HG02571 (cell line): ENCODE data around the gene TPST1.
"Not testable (repeated sequence)": the region's sequence is repeated elsewhere in the genome, so short reads cannot be mapped to it uniquely, and the experiment has no call there.

ENCODE experiments used
- ATAC-seq: cut with Tn5 transposase; IDR thresholded peaks from one replicate; pipeline ENCODE4 v1.9.1; 2021; ENCODE audit warnings: mild to moderate bottlenecking, moderate library complexity; ENCODE audit not compliant: unreplicated experiment

Gene TPST1

DNA sequence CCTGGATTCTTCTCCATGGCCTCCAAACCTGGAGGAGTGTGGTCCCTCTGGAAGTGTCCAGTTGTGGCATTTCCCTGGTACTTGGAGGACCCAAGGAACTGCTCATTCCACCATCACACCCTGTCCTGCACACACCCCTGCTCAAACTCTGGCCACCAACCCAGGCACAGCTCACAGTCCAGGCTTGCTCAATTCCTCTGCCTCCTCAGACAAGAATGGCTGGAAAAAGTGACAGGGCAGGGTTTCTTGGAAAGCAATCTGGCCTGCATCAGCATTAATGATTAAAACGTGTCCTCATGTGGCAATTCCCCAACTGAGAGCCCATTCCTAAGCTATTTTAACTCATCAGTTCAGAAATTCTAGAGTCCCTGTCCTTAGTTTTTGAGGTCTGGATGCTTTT is 17.2 kb upstream of the TPST1 start:
- ATAC-seq = no peak

DNA sequence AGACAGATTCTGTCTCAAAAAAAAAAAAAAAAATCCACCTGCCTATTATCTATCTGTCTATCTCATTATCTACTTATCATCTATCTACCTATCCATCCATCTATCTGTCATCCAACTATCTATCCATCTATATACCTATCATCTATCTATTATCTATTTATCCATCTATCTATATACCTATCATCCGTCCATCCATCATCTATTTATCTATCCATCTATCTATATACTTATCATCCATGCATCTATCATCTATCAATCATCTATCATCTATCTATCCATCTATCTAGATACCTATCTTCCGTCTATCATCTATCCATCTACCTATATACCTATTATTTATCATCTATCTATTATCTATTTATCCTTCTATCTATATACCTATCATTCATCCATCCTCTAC is 16.5 kb upstream of the TPST1 start:
- no peak for ATAC-seq

GRCh38 chr7:66189695-66190503 is 15.2 kb upstream of the TPST1 start:
- ATAC-seq = no peak

DNA sequence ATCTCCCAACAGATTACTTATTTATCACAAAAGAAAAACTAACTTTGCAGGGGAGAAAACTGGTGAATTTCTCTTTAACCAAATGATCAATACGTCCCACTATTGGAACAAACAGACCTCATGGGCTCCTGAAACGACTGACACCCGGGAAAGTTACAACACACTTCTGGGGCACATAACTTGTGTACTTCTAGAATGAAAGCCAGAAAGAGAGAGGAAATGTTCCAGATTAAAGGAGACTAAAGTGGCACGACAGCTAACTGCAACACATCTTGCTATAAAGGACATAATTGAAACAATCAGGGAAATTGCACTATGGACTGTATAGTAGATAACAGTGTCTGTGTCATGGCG is 14.7 kb upstream of the TPST1 start:
- ATAC-seq = no peak

- ATAC-seq = no peak
These were observed 11.9 kb upstream of the TPST1 start for GRCh38 chr7:66193146-66193725.

DNA sequence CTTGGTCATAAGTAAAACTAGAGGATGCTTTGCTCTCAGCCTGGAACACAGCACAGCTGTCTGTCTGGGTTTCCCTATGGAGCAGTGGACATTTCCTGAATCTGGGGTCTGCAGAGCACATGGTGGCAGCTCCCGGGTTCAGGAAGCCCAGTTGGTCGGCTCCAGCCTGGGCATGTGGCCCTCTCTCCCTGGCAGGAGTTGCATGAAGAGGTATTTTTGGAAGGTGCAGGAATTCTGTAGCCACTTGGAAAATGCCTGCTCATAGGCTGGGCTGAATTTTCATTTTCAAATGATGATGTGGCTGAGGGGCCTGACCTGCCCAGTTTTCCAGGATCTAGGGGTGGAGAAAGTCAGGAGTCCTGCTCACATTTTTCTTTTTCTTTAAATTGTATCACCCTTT is 6.7 kb upstream of the TPST1 start:
- ATAC-seq = no peak

DNA sequence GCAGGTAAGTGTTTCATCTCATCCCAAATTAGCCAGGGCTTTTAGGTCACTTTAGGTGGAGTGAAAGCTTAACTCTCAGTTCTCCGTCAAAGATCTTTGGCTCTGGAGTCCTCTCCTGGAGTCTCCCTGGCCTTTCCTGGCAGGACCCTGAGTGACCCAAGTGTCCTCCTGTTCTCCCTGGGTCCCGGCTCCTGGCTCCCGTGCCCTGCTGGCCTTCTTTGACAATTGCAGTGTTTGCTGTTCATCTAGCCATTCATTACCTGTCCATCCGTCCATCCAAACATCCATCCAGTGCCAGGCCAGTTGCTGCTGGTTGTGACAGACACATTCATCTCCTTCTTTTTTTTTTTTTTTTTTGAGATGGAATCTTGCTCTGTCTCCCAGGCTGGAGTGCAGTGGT is 6.2 kb upstream of the TPST1 start:
- no peak for ATAC-seq

DNA sequence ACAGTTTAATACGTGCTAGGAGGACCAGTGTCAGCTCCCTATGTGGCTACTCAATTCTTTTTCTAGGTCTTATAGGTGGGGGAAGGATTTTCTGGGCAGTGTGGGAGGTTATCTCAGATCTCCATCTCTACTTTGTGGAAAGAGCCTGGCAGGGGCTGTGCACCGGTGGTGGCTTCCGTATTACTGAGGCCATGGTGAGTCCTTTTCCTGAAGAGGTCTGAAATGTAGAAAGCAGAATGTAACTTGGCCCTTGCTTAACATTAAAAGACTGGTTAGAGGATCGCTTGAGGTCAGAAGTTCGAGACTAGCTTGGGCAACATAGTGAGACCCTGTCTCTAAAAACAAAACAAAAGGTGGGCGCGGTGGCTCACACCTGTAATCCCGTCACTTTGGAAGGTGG is 2.7 kb upstream of the TPST1 start:
- no peak for ATAC-seq

- ATAC-seq = peak; percentile 4
These were observed 582 bp downstream of the TPST1 start for GRCh38 chr7:66205741-66206090.

DNA sequence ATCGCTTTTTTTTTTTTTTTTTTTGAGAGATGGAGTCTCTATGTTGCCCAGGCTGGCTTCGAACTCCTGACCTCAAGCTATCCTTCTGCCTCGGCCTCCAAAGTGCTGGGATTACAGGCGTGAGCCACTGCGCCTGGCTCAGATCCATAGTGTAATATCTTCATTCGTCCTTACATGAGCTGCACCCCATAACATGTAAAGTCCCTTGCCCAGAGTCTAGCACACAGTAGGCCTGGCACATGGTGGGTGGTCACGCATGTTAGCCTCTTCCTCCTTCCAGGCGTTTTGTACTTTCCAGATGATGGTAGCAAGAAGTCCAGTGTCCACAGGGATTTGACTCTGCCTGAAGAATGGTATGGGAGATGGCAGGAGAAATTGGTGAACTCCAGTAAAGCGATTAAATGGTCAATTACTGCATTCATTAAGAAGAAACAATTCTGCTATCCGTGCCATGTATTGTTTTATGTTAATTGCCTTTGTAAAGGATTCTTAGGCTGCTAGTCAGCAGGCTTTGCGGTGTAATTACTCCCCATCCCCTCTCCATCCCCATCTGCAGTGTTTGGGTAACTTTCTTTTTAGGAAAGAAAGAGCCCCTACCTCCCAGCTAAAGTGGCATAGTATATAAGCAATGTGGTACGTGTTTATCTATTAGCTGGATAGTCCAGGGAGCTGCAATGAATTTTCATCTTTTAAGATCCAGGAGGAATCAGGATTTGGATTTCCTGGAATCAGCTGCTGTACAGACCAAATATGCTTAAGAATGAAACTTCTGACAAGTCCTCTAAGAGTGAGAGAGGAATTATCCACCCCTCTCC is 1.2 kb downstream of the TPST1 start:
- ATAC-seq = no peak

GRCh38 chr7:66206934-66207240 is 1.8 kb downstream of the TPST1 start:
- no peak for ATAC-seq

- no peak for ATAC-seq
These were observed 2.4 kb downstream of the TPST1 start for GRCh38 chr7:66207540-66207939.

DNA sequence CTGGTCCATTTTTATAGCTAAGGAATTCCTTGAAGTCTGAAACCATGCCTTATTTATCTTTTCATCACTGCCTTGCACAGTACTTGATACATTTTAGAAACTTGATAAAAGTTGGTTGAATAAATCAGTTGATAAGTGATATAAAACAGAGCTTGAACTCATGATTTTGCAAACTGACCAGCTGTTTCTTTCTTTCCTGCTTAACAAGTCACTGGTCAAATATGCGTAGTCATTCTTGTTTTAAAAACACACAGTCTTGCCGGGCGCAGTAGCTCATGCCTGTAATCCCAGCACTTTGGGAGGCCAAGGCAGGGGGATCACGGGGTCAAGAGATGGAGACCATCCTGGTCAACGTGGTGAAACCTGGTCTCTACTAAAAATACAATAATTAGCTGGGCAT is 6.3 kb downstream of the TPST1 start:
- ATAC-seq = no peak

- no peak for ATAC-seq
These were observed 8.5 kb downstream of the TPST1 start for GRCh38 chr7:66213637-66214036.

DNA sequence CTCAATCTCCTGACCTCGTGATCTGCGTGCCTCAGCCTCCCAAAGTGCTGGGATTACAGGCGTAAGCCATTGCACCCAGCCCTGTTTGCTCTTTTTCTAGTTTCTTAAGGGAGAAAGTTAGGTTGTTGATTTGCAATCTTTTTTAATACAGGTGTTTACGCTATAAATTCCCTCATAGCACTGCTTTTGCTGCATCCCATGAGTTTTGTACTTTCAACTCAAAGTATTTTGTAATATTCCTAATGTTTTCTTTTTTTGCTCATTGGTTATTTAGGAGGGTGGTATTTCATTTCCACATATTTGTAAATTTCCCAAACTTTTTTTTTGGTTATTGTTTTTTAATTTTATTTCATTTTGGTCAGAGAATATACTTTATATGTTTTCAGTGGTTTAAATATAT is 11.6 kb downstream of the TPST1 start:
- no peak for ATAC-seq

DNA sequence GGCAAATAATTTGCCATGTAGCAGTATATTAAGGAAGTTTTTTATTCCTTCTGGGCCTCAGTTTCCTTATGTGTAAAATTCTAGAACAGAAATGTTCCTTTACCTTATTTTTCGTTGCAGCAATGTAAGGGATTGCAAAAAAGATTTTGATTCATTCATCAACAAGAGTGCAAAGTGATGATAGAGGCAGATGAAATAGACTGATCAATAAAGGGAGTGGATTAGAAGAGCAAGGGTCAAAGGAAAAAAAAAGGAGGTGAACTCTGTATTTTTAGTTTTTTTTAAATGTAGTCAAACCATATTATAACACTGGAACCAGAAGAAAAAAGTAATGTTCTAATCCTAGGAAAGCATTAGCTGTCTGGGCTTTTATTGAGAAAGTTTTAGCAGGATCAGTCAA is 14.7 kb downstream of the TPST1 start:
- ATAC-seq = no peak

- no peak for ATAC-seq
These were observed 16.3 kb downstream of the TPST1 start for GRCh38 chr7:66221442-66221841.

- no peak for ATAC-seq
These were observed 22.7 kb downstream of the TPST1 start for GRCh38 chr7:66227808-66228207.

DNA sequence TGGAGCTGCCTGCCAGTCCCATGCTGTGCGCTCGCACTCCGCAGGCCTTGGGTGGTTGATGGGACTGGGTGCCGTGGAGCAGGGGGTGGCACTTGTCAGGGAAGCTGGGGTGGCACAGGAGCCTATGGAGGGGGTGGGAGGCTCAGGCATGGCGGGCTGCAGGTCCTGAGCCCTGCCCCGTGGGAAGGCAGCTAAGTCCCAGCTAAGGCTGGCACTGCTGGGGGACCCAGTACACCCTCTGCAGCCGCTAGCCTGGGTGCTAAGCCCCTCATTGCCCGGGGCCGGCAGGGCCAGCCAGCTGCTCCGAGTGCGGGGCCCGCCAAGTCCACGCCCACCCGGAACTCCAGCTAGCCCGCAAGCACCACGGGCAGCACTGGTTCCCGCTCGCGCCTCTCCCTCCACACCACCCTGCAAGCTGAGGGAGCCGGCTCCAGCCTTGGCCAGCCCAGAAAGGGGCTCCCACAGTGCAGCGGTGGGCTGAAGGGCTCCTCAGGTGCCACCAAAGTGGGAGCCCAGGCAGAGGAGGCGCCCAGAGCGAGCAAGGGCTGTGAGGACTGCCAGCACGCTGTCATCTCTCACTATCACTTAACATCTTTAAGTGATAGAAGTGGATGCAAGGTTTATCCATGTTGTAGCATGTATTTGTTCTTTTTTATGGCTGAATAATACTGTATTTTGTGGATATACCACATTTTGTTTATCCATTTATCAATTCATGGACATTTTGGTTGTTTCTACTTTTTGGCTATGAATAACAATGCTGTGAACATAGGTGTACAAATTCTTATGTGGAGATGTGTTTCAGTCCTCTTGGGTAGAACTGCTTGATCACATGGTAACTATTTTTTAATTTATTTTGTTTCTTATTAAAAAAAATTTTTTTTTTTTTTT is 26.4 kb downstream of the TPST1 start:
- ATAC-seq = not testable (repeated sequence)

DNA sequence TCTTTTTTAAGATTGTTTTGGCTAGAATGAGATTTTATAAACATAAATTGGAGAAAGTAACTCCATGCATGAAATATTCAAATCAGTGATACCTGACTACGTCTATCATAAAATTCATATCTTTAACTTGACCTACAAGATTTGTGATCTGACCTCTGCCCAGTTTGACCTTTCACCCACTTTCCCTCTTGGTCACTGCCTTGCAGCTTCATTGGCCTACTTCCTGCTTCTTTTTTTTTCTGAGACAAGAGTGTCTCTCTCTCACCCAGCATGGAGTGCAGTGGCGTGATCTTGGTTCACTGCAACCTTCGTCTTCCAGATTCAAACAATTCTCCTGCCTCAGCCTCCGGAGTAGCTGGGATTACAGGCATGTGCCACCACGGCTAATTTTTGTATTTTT is 28.5 kb downstream of the TPST1 start:
- ATAC-seq = no peak

DNA sequence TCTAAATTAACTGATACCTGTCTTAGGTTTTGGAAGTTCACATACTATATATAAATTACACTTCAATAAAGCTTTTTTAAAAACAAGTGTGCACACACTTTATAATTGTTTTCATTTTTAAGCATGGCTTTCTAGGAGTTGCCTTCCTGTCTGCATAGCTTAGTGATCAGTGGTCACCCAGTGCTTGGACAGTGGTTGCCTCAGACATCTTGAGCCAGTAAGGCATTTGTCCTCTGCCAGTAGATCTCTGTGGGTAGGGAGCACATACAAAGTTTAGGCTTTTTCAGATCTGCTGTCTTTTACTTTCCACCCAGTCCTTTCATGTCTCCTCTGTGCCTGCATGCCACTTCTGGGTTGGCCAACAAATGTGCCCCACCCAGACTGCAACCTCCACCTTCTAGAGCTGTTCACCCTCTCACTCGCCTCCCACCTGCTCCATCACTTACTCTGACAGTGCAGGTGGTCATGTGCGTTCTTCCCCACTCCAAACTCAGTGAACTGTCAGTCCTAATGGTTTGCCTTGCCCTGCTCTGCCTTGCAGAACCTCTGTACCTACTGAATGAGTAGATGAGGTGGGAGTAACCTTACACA is 31.7 kb downstream of the TPST1 start:
- ATAC-seq = no peak
